ENCODE data around the gene DHX35. TPM values are rescaled to one million over a fixed set of nuclear protein-coding genes. Genes with fewer than 3 reads are reported as not detected.
"Not testable (repeated sequence)": the region's sequence is repeated elsewhere in the genome, so short reads cannot be mapped to it uniquely, and the experiment has no call there.

Gene DHX35
- total and polyA plus RNA-seq, 4 donors = 13.6 to 14.8 (median 14.2) TPM

DNA sequence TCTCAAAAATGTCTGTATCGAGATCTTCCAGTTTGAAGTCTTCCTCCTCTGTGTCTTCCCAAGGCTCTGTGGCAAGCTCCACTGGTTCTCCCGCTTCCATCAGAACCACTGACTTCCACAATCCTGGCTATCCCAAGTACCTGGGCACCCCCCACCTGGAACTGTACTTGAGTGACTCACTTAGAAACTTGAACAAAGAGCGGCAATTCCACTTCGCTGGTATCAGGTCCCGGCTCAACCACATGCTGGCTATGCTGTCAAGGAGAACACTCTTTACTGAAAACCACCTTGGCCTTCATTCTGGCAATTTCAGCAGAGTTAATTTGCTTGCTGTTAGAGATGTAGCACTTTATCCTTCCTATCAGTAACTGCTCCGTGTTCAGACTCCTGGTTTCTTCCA lies 10.0 kb upstream of the DHX35 start:
- WGBS (ENCODE audit: insufficient coverage) = 95% methylated on average over 5 of the region's 6 CpGs
- H3K4me1 ChIP-seq (ENCODE audit: control insufficient read depth, insufficient read depth, low read length) = no peaks in the 10 kb centered on the region
- H3K9me3 ChIP-seq (ENCODE audit: control insufficient read depth, insufficient read depth, low read length) = no peaks in the 10 kb centered on the region
- no peak for DNase-seq (ENCODE audit: low read depth in 4 of 6, low spot score in 6 of 6)
- no peak overlapping the region for H3K27ac ChIP-seq (ENCODE audit: low read depth, low read length)
- H3K27me3 ChIP-seq (ENCODE audit: control insufficient read depth, insufficient read depth, low read length) = no peaks in the 10 kb centered on the region
- peaks cover 8% of the 10 kb centered on the region for H3K36me3 ChIP-seq (ENCODE audit: control insufficient read depth, insufficient read depth, low read length)
- no peak overlapping the region for H3K4me3 ChIP-seq (ENCODE audit: low read depth, low read length)

- no peak for DNase-seq (ENCODE audit: low read depth in 4 of 6, low spot score in 6 of 6)
- Histone ChIP-seq H3K4me3 (ENCODE audit: low read depth, low read length) (no peak overlapping the region), H3K27me3 (ENCODE audit: control insufficient read depth, insufficient read depth, low read length) (no peaks in the 10 kb centered on the region), H3K4me1 (ENCODE audit: control insufficient read depth, insufficient read depth, low read length) (no peaks in the 10 kb centered on the region), H3K27ac (ENCODE audit: low read depth, low read length) (no peak overlapping the region), H3K9me3 (ENCODE audit: control insufficient read depth, insufficient read depth, low read length) (no peaks in the 10 kb centered on the region), H3K36me3 (ENCODE audit: control insufficient read depth, insufficient read depth, low read length) (peaks cover 8% of the 10 kb centered on the region)
- 100% methylated on average over 2 of the region's 8 CpGs for WGBS (ENCODE audit: insufficient coverage)
Measured at GRCh38 chr20:38953630-38954340, 8.4 kb upstream of the DHX35 start.

- Histone ChIP-seq H3K4me1 (ENCODE audit: control insufficient read depth, insufficient read depth, low read length) (peaks cover 4% of the 10 kb centered on the region), H3K9me3 (ENCODE audit: control insufficient read depth, insufficient read depth, low read length) (no peaks in the 10 kb centered on the region), H3K27ac (ENCODE audit: low read depth, low read length) (no peak overlapping the region), H3K27me3 (ENCODE audit: control insufficient read depth, insufficient read depth, low read length) (no peaks in the 10 kb centered on the region), H3K4me3 (ENCODE audit: low read depth, low read length) (no peak overlapping the region), H3K36me3 (ENCODE audit: control insufficient read depth, insufficient read depth, low read length) (no peaks in the 10 kb centered on the region)
- no peak for DNase-seq (ENCODE audit: low read depth in 4 of 6, low spot score in 6 of 6)
- 100% methylated on average over 2 of the region's 5 CpGs for WGBS (ENCODE audit: insufficient coverage)
Measured at GRCh38 chr20:38957235-38957876, 4.8 kb upstream of the DHX35 start.

GRCh38 chr20:38957915-38958485 lies 4.1 kb upstream of the DHX35 start:
- Histone ChIP-seq H3K4me3 (ENCODE audit: low read depth, low read length) (no peak overlapping the region), H3K27ac (ENCODE audit: low read depth, low read length) (no peak overlapping the region), H3K27me3 (ENCODE audit: control insufficient read depth, insufficient read depth, low read length) (no peaks in the 10 kb centered on the region), H3K4me1 (ENCODE audit: control insufficient read depth, insufficient read depth, low read length) (peaks cover 8% of the 10 kb centered on the region), H3K9me3 (ENCODE audit: control insufficient read depth, insufficient read depth, low read length) (no peaks in the 10 kb centered on the region), H3K36me3 (ENCODE audit: control insufficient read depth, insufficient read depth, low read length) (no peaks in the 10 kb centered on the region)
- no peak for DNase-seq (ENCODE audit: low read depth in 4 of 6, low spot score in 6 of 6)
- 98% methylated on average over 7 of the region's 8 CpGs for WGBS (ENCODE audit: insufficient coverage)

GRCh38 chr20:38960187-38960687 lies 1.9 kb upstream of the DHX35 start:
- H3K27ac ChIP-seq (ENCODE audit: low read depth, low read length); H3K4me1 ChIP-seq (ENCODE audit: control insufficient read depth, insufficient read depth, low read length); H3K9me3 ChIP-seq (ENCODE audit: control insufficient read depth, insufficient read depth, low read length); H3K4me3 ChIP-seq (ENCODE audit: low read depth, low read length); DNase-seq (ENCODE audit: low read depth in 4 of 6, low spot score in 6 of 6); H3K27me3 ChIP-seq (ENCODE audit: control insufficient read depth, insufficient read depth, low read length); H3K36me3 ChIP-seq (ENCODE audit: control insufficient read depth, insufficient read depth, low read length): not testable (repeated sequence)
- WGBS (ENCODE audit: insufficient coverage) = 93% methylated on average over 3 of the region's 9 CpGs

DNA sequence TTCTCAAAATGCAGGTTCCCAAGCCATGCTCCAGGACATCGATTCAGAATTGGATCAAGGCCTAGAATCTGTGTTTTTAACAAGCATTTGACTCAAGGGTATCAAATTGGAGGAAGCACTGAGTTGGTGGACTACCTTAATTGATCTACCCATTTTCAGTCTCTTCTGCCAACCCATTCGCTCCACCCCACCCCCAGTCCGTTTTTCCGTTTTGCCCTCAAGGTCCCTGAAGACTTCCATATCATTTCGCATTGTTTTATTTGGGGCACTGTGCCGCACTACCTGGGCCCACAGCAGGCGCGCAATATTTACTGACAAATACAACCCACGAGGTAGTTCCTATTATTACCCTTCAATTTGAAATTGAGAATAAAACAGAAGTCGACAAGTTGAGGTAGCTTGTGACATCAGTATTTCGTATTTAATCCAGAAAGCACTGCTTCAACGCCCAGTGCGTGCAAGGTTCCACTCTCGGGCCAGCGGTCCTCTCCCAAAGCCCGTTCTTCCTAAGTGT lies 557 bp upstream of the DHX35 start:
- Histone ChIP-seq H3K4me3 (ENCODE audit: low read depth, low read length) (peak overlapping the region; percentile 73), H3K9me3 (ENCODE audit: control insufficient read depth, insufficient read depth, low read length) (no peaks in the 10 kb centered on the region), H3K4me1 (ENCODE audit: control insufficient read depth, insufficient read depth, low read length) (peaks cover 8% of the 10 kb centered on the region), H3K27me3 (ENCODE audit: control insufficient read depth, insufficient read depth, low read length) (no peaks in the 10 kb centered on the region), H3K36me3 (ENCODE audit: control insufficient read depth, insufficient read depth, low read length) (no peaks in the 10 kb centered on the region), H3K27ac (ENCODE audit: low read depth, low read length) (peak overlapping the region; percentile 86)
- 0% methylated on average over 10 of the region's 16 CpGs for WGBS (ENCODE audit: insufficient coverage)
- DNase-seq (ENCODE audit: low read depth in 4 of 6, low spot score in 6 of 6) = peak in 2 of 6 donors; percentile 5 to 7

GRCh38 chr20:38962928-38963401 lies 821 bp downstream of the DHX35 start:
- no peak for DNase-seq (ENCODE audit: low read depth in 4 of 6, low spot score in 6 of 6)
- Histone ChIP-seq H3K4me3 (ENCODE audit: low read depth, low read length) (peak overlapping the region; percentile 73), H3K4me1 (ENCODE audit: control insufficient read depth, insufficient read depth, low read length) (peaks cover 8% of the 10 kb centered on the region), H3K27ac (ENCODE audit: low read depth, low read length) (peak overlapping the region; percentile 78), H3K36me3 (ENCODE audit: control insufficient read depth, insufficient read depth, low read length) (no peaks in the 10 kb centered on the region), H3K27me3 (ENCODE audit: control insufficient read depth, insufficient read depth, low read length) (no peaks in the 10 kb centered on the region), H3K9me3 (ENCODE audit: control insufficient read depth, insufficient read depth, low read length) (no peaks in the 10 kb centered on the region)
- WGBS (ENCODE audit: insufficient coverage) = no CpG with 5 or more reads among the region's 5 CpGs

DNA sequence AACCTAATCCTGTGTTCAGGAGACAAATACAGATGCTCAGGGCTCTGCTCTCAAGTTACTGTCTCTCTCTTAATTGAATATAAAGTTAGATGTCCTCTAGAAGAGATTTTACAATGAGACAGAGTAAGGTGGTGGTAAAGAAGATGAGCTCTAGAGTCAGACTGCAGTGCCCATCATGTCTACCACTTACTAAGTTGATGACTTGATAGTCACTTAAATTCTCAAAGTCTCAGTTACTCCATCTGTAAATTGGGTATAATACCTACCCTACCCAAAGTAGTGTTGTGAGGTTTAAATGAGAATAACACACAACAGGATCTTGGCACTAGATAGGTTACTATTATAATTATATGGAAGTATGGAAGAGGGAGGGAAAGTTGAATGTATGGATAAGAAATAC lies 1.6 kb downstream of the DHX35 start:
- H3K4me1 ChIP-seq (ENCODE audit: control insufficient read depth, insufficient read depth, low read length) = peaks cover 10% of the 10 kb centered on the region
- H3K36me3 ChIP-seq (ENCODE audit: control insufficient read depth, insufficient read depth, low read length) = no peaks in the 10 kb centered on the region
- H3K27ac ChIP-seq (ENCODE audit: low read depth, low read length) = no peak overlapping the region
- no peaks in the 10 kb centered on the region for H3K9me3 ChIP-seq (ENCODE audit: control insufficient read depth, insufficient read depth, low read length)
- no peak overlapping the region for H3K4me3 ChIP-seq (ENCODE audit: low read depth, low read length)
- no peaks in the 10 kb centered on the region for H3K27me3 ChIP-seq (ENCODE audit: control insufficient read depth, insufficient read depth, low read length)
- no peak for DNase-seq (ENCODE audit: low read depth in 4 of 6, low spot score in 6 of 6)

- no peak overlapping the region for H3K27ac ChIP-seq (ENCODE audit: low read depth, low read length)
- H3K27me3 ChIP-seq (ENCODE audit: control insufficient read depth, insufficient read depth, low read length) = no peaks in the 10 kb centered on the region
- DNase-seq (ENCODE audit: low read depth in 4 of 6, low spot score in 6 of 6) = no peak
- peaks cover 3% of the 10 kb centered on the region for H3K36me3 ChIP-seq (ENCODE audit: control insufficient read depth, insufficient read depth, low read length)
- H3K4me3 ChIP-seq (ENCODE audit: low read depth, low read length) = no peak overlapping the region
- H3K4me1 ChIP-seq (ENCODE audit: control insufficient read depth, insufficient read depth, low read length) = peaks cover 10% of the 10 kb centered on the region
- H3K9me3 ChIP-seq (ENCODE audit: control insufficient read depth, insufficient read depth, low read length) = no peaks in the 10 kb centered on the region
Measured at GRCh38 chr20:38965264-38965663, 3.1 kb downstream of the DHX35 start.

All from spinal cord (tissue), 10 donors.